Heart left ventricle (tissue), 16 donors: ENCODE data around the gene GPC6. TPM values are rescaled to one million over a fixed set of nuclear protein-coding genes. Genes with fewer than 3 reads are reported as not detected.

Experiments used
- ATAC-seq, 4 donors: fragments of 200-7000 bp; cut with Tn5 transposase; one replicate each; pipeline ENCODE4 v1.9.1; 2020 to 2022; ENCODE audit warnings: moderate library complexity in 4 of 4, mild to moderate bottlenecking in 3 of 4, moderate number of reproducible peaks in 1 of 4
- DNase-seq, 5 donors: peaks; one replicate each; pipeline ENCODE4 v3.0.0-alpha.2; 2020
- H3K27ac ChIP-seq, 12 donors: fragments of 200-600 bp; sonication (generic) in 4 of 12; one replicate each; pipeline versions ENCODE4 v1.5.0 to v1.8.0; 2016 to 2022; ENCODE audit warnings: mild to moderate bottlenecking in 2 of 12
- H3K27me3 ChIP-seq, 9 donors: fragments of 200-600 bp; sonication (generic) in 2 of 9; one replicate each; pipeline versions ENCODE4 v1.5.1 to v1.8.0; 2016 to 2022; ENCODE audit warnings: mild to moderate bottlenecking in 3 of 9
- H3K36me3 ChIP-seq, 9 donors: fragments of 200-600 bp; sonication (generic) in 2 of 9; one replicate each; pipeline versions ENCODE4 v1.5.0 to v1.8.0; 2018 to 2022; ENCODE audit warnings: mild to moderate bottlenecking in 2 of 9
- H3K4me1 ChIP-seq, 12 donors: fragments of 200-600 bp; sonication (generic) in 4 of 12; one replicate each; pipeline versions ENCODE4 v1.5.0 to v1.8.0; 2016 to 2022; ENCODE audit warnings: mild to moderate bottlenecking in 3 of 12
- H3K4me3 ChIP-seq, 12 donors: fragments of 200-600 bp; sonication (generic) in 4 of 12; one replicate each; pipeline versions ENCODE4 v1.5.0 to v1.8.0; 2017 to 2022; ENCODE audit warnings: mild to moderate bottlenecking in 9 of 12, moderate library complexity in 4 of 12
- H3K9me3 ChIP-seq, 12 donors: fragments of 200-600 bp; sonication (generic) in 4 of 12; one replicate each; pipeline versions ENCODE4 v1.5.0 to v1.8.0; 2016 to 2022; ENCODE audit warnings: mild to moderate bottlenecking in 1 of 12
- CTCF ChIP-seq, 12 donors: fragments of 200-600 bp; sonication (generic) in 4 of 12; IDR thresholded peaks; one replicate each; pipeline versions ENCODE4 v1.5.0 to v1.8.0; 2018 to 2022; ENCODE audit warnings: antibody characterized with exemption in 12 of 12, mild to moderate bottlenecking in 5 of 12
- POLR2A ChIP-seq, 2 donors: fragments of 450-650 bp; IDR thresholded peaks; one replicate each; pipeline ENCODE4 v1.6.1; 2017; ENCODE audit warnings: antibody characterized with exemption in 2 of 2, mild to moderate bottlenecking in 2 of 2, moderate library complexity in 2 of 2
- WGBS, 4 donors: extraction: QIAGEN DNeasy Blood & Tissue Kit in 2 of 4; methylation state at CpG; one replicate each; pipeline versions ENCODE4 v1.1.5 to v1.1.7; 2013 to 2018; 5-methylcytosine and 5-hydroxymethylcytosine counted together
- intact Hi-C, 10 donors: fragments of 100-400 bp; cut with DNase I; formaldehyde crosslinking; loops; one replicate each; pipeline versions ENCODE4 v1.11.1 to v1.14.2; 2022
- polyA plus RNA-seq, 2 donors: library from polyadenylated mRNA; stranded (reverse); fragments of 200-250 nt; gene quantifications; one replicate each; pipeline ENCODE4 v1.2.3, GENCODE V29; 2013
- total RNA-seq, 9 donors: library from RNA; depleted of rRNA in 2 of 9; stranded (reverse); fragments of >200 nt in 2 of 9; fragmentation: NEBNext Ultra II Directional in 3 of 9; extraction: Animal tissue kit (Norgen Biotek cat#: 25700) in 3 of 9; gene quantifications; one replicate each; pipeline versions ENCODE4 v1.1.0 to v1.2.4, GENCODE V29; 2016 to 2023
- donor health status: ischemic (EF 13 %, LVEDD 7.1; RV severe dilation, severe dysfunction).
- donor health status: healthy with polysubstance abuse.
- donor health status: DM: no; HTN: yes; CAD: no.
- donor health status: DM: no; HTN: no; CAD: no.
- donor health status: ischemic (EF 25% LVEDD 6.9; RV normal size, moderate dysfunction).
- donor health status: ischemic (EF 25% LVEDD 5.7; RV mildly dilated, moderate dysfunction).
- donor health status: healthy.
- donor health status: DM: yes; HTN: yes; CAD: no.
- donor health status: ischemic (EF 35%, LVEDD 5.7; RV mildly dilated, moderate dysfunction).
- donor health status: nonischemic (EF 11% LVEDD 7.7; RV severe dilation, severe dysfunction).
- donor health status: DM: yes; HTN: yes; CAD: no.
- donor health status: PGD.
- donor health status: ischemic (EF 29% LVEDD 5.4; RV normal size, mild dysfunction).
- donor health status: nonischemic (EF 23%, LVEDD 6.1; RV moderate dilation, normal function).

GPC6 gene
- total and polyA plus RNA-seq, 11 donors: 0.08 to 6.2 (median 2.0) TPM

- no peaks in the 10 kb centered on the region for H3K27me3 ChIP-seq
- H3K9me3 ChIP-seq: no peaks in the 10 kb centered on the region
- H3K4me3 ChIP-seq: no peak overlapping the region
- no peak for TF ChIP-seq POLR2A (IDR thresholded peaks at IDR 0.05)
- H3K36me3 ChIP-seq: no peaks in the 10 kb centered on the region
- intact Hi-C loops: no loop called here
- no peaks in the 10 kb centered on the region for H3K4me1 ChIP-seq
- DNase-seq (no peak), ATAC-seq (no peak)
- no peak overlapping the region for H3K27ac ChIP-seq
Observed at GRCh38 chr13:93857126-93857525, 630.5 kb downstream of the GPC6 start.

GRCh38 chr13:93859716-93860115 is 633.1 kb downstream of the GPC6 start:
- Histone ChIP-seq H3K36me3 (no peaks in the 10 kb centered on the region), H3K27me3 (no peaks in the 10 kb centered on the region), H3K9me3 (no peaks in the 10 kb centered on the region), H3K27ac (no peak overlapping the region), H3K4me1 (no peaks in the 10 kb centered on the region), H3K4me3 (no peak overlapping the region)
- WGBS, 4 donors: 77 to 83% (median 78%) methylated on average over 2 of the region's 2 CpGs
- ATAC-seq (no peak), DNase-seq (no peak)
- TF ChIP-seq POLR2A (IDR thresholded peaks at IDR 0.05) (no peak), CTCF (IDR thresholded peaks at IDR 0.05) (no peak)
- intact Hi-C loops: no loop called here

- Histone ChIP-seq H3K27ac (no peak overlapping the region), H3K36me3 (no peaks in the 10 kb centered on the region), H3K4me3 (no peak overlapping the region), H3K4me1 (no peaks in the 10 kb centered on the region), H3K27me3 (no peaks in the 10 kb centered on the region), H3K9me3 (no peaks in the 10 kb centered on the region)
- ATAC-seq: peak in 3 of 4 donors; percentile 53 to 94 (median 91)
- TF ChIP-seq CTCF (IDR thresholded peaks at IDR 0.05) (no peak), POLR2A (IDR thresholded peaks at IDR 0.05) (no peak)
- intact Hi-C loops: no loop called here
- WGBS, 4 donors: 20 to 37% (median 29%) methylated on average over 4 of the region's 4 CpGs
- DNase-seq: peak in 1 of 5 donors; percentile 35
Observed at GRCh38 chr13:93861818-93862217, 635.2 kb downstream of the GPC6 start.

GRCh38 chr13:93862259-93862658 is 635.7 kb downstream of the GPC6 start:
- TF ChIP-seq CTCF (IDR thresholded peaks at IDR 0.05): no peak
- TF ChIP-seq POLR2A (IDR thresholded peaks at IDR 0.05): no peak
- Histone ChIP-seq H3K4me1 (no peaks in the 10 kb centered on the region), H3K27ac (no peak overlapping the region), H3K9me3 (no peaks in the 10 kb centered on the region), H3K4me3 (no peak overlapping the region), H3K36me3 (no peaks in the 10 kb centered on the region), H3K27me3 (no peaks in the 10 kb centered on the region)
- 64 to 92% (median 74%) methylated on average over 2 of the region's 2 CpGs for WGBS, 4 donors
- ATAC-seq: peak in 1 of 4 donors; percentile 42
- no peak for DNase-seq
- intact Hi-C loops: no loop called here

GRCh38 chr13:93865235-93865634 is 638.6 kb downstream of the GPC6 start:
- WGBS, 4 donors: 70 to 87% (median 75%) methylated on average over 3 of the region's 3 CpGs
- ATAC-seq (no peak), DNase-seq (no peak)
- H3K4me3 ChIP-seq: no peak overlapping the region
- H3K27ac ChIP-seq: no peak overlapping the region
- intact Hi-C loops: no loop called here
- no peaks in the 10 kb centered on the region for H3K9me3 ChIP-seq
- no peaks in the 10 kb centered on the region for H3K36me3 ChIP-seq
- TF ChIP-seq CTCF (IDR thresholded peaks at IDR 0.05) (no peak), POLR2A (IDR thresholded peaks at IDR 0.05) (no peak)
- no peaks in the 10 kb centered on the region for H3K27me3 ChIP-seq
- no peaks in the 10 kb centered on the region for H3K4me1 ChIP-seq
